ENCODE data around the gene CDH13.

Gene CDH13

GRCh38 chr16:83338941-83339340, 712.2 kb downstream of the CDH13 start:
- Histone ChIP-seq H4K20me1 (ENCODE audit: control insufficient read depth, insufficient read depth, low read depth, low read length) (no peaks in the 10 kb centered on the region), H3F3A (ENCODE audit: control insufficient read depth, insufficient read depth) (no peaks in the 10 kb centered on the region), H3K79me2 (ENCODE audit: control insufficient read depth, low read length) (no peaks in the 10 kb centered on the region), H3K27me3 (ENCODE audit: control insufficient read depth, low read length) (no peaks in the 10 kb centered on the region), H3K4me2 (ENCODE audit: low read length) (no peak overlapping the region), H3K36me3 (ENCODE audit: control insufficient read depth, low read length) (no peaks in the 10 kb centered on the region), H3K9me3 (ENCODE audit: control insufficient read depth, insufficient read depth, low read length) (no peaks in the 10 kb centered on the region), H3K4me3 (ENCODE audit: low read length) (no peak overlapping the region), H3K27ac (ENCODE audit: low read depth, low read length) (no peak overlapping the region), H3K4me1 (ENCODE audit: control insufficient read depth, low read length) (no peaks in the 10 kb centered on the region), H3K9me2 (replicated peaks; ENCODE audit: control insufficient read depth, low read length) (no peaks in the 10 kb centered on the region)
- TF ChIP-seq EZH2phosphoT487 (IDR thresholded peaks at IDR 0.05; ENCODE audit: borderline replicate concordance, low read length) (no peak), CTCF (IDR thresholded peaks at IDR 0.05; ENCODE audit: low read depth, low read length, poor library complexity, severe bottlenecking) (no peak)

- H3K36me3 ChIP-seq (ENCODE audit: control insufficient read depth, low read length), result no peaks in the 10 kb centered on the region
- H3K4me3 ChIP-seq (ENCODE audit: low read length), result no peak overlapping the region
- no peaks in the 10 kb centered on the region for H4K20me1 ChIP-seq (ENCODE audit: control insufficient read depth, insufficient read depth, low read depth, low read length)
- TF ChIP-seq EZH2phosphoT487 (IDR thresholded peaks at IDR 0.05; ENCODE audit: borderline replicate concordance, low read length) (no peak), CTCF (IDR thresholded peaks at IDR 0.05; ENCODE audit: low read depth, low read length, poor library complexity, severe bottlenecking) (no peak)
- no peak overlapping the region for H3K4me2 ChIP-seq (ENCODE audit: low read length)
- no peaks in the 10 kb centered on the region for H3K9me3 ChIP-seq (ENCODE audit: control insufficient read depth, insufficient read depth, low read length)
- no peaks in the 10 kb centered on the region for H3K79me2 ChIP-seq (ENCODE audit: control insufficient read depth, low read length)
- no peaks in the 10 kb centered on the region for H3F3A ChIP-seq (ENCODE audit: control insufficient read depth, insufficient read depth)
- no peaks in the 10 kb centered on the region; the same call in 1 of the 2 replicates for H3K9me2 ChIP-seq (replicated peaks; ENCODE audit: control insufficient read depth, low read length)
- H3K27ac ChIP-seq (ENCODE audit: low read depth, low read length), result no peak overlapping the region
- H3K27me3 ChIP-seq (ENCODE audit: control insufficient read depth, low read length), result no peaks in the 10 kb centered on the region
- no peaks in the 10 kb centered on the region for H3K4me1 ChIP-seq (ENCODE audit: control insufficient read depth, low read length)
Observed at GRCh38 chr16:83343935-83344366, 717.2 kb downstream of the CDH13 start.

DNA sequence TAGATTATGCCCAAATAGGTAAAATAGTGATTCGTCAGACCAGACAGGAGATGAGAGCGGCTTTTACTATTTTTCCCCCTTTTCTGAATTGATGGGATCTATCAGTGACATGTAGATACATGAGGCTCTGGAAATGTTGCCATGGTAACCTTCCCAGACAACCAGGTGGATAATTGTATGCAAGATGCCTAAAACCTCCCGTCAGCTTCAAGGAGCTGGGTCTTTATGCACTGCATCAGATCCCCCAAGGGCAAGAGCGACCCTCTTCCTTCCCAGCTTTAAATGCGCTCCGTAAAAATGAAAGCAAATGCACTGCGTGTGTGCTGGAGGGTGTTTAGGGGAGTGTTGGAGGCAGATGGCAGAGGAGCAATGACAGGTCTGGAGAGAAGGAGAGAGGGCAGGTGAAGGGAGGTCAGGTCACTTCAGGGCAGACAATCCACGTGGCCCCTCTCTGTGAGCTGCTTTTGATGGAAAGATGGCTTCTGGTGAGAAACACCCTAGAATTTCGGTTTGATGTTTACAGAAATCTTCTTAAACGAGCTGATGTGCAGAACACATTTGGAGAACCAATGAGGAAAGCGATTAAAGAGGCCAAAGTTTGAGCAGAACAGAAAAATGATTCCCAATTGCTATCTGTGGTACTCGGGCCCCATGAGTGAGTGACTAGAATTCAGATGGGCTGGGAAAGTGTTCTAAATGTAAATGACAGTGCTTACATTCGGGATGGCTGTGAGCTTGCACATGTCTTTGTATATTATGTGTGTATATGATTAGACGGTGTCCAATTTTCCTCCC, 719.3 kb downstream of the CDH13 start:
- Histone ChIP-seq H3K79me2 (ENCODE audit: control insufficient read depth, low read length) (no peaks in the 10 kb centered on the region), H3K9me3 (ENCODE audit: control insufficient read depth, insufficient read depth, low read length) (no peaks in the 10 kb centered on the region), H3F3A (ENCODE audit: control insufficient read depth, insufficient read depth) (no peaks in the 10 kb centered on the region), H3K36me3 (ENCODE audit: control insufficient read depth, low read length) (no peaks in the 10 kb centered on the region), H3K4me3 (ENCODE audit: low read length) (no peak overlapping the region), H3K4me1 (ENCODE audit: control insufficient read depth, low read length) (no peaks in the 10 kb centered on the region), H3K27me3 (ENCODE audit: control insufficient read depth, low read length) (no peaks in the 10 kb centered on the region), H4K20me1 (ENCODE audit: control insufficient read depth, insufficient read depth, low read depth, low read length) (no peaks in the 10 kb centered on the region), H3K4me2 (ENCODE audit: low read length) (no peak overlapping the region), H3K27ac (ENCODE audit: low read depth, low read length) (no peak overlapping the region), H3K9me2 (replicated peaks; ENCODE audit: control insufficient read depth, low read length) (no peaks in the 10 kb centered on the region; the same call in 1 of the 2 replicates)
- TF ChIP-seq EZH2phosphoT487 (IDR thresholded peaks at IDR 0.05; ENCODE audit: borderline replicate concordance, low read length) (no peak), CTCF (IDR thresholded peaks at IDR 0.05; ENCODE audit: low read depth, low read length, poor library complexity, severe bottlenecking) (no peak)

Measured in DOHH2 (cell line).